COLO668 (cell line): ENCODE measurements around the gene SLC15A5.

Experiments
- DNase-seq: peaks from one replicate; lab custom pipeline; 2025; ENCODE audit not compliant: unreplicated experiment; lab: John Stamatoyannopoulos, UW

Gene SLC15A5

GRCh38 chr12:16277585-16277984 lies at the start of gene SLC15A5:
TSS of gene SLC15A5 (minus strand) at chr12:16277685. CDS start at chr12:16277685, 0 bp downstream.
- DNase-seq, result no peak

- DNase-seq, result peak; percentile 48
Observed at GRCh38 chr12:16325426-16325825, 47.9 kb upstream of the SLC15A5 start.

GRCh38 chr12:16324772-16325171 lies 47.3 kb upstream of the SLC15A5 start:
- no peak for DNase-seq

- no peak for DNase-seq
Observed at GRCh38 chr12:16324272-16324671, 46.8 kb upstream of the SLC15A5 start.

GRCh38 chr12:16323638-16324037 lies 46.2 kb upstream of the SLC15A5 start:
- DNase-seq, result no peak

GRCh38 chr12:16323010-16323409 lies 45.5 kb upstream of the SLC15A5 start:
- DNase-seq, result no peak

- no peak for DNase-seq
Observed at GRCh38 chr12:16310934-16311333, 33.4 kb upstream of the SLC15A5 start.

- DNase-seq, result no peak
Observed at GRCh38 chr12:16307856-16308475, 30.5 kb upstream of the SLC15A5 start.

GRCh38 chr12:16303939-16304338 lies 26.5 kb upstream of the SLC15A5 start:
- no peak for DNase-seq

- no peak for DNase-seq
Observed at GRCh38 chr12:16300736-16301135, 23.3 kb upstream of the SLC15A5 start.

- DNase-seq, result no peak
Observed at GRCh38 chr12:16300122-16300521, 22.6 kb upstream of the SLC15A5 start.

GRCh38 chr12:16299403-16299802 lies 21.9 kb upstream of the SLC15A5 start:
- no peak for DNase-seq

GRCh38 chr12:16297521-16297920 lies 20.0 kb upstream of the SLC15A5 start:
- DNase-seq, result no peak

GRCh38 chr12:16294376-16294956 lies 17.0 kb upstream of the SLC15A5 start:
- DNase-seq, result no peak

GRCh38 chr12:16291032-16291431 lies 13.5 kb upstream of the SLC15A5 start:
- DNase-seq, result no peak

GRCh38 chr12:16285586-16285985 lies 8.1 kb upstream of the SLC15A5 start:
- DNase-seq, result no peak

- no peak for DNase-seq
Observed at GRCh38 chr12:16282978-16283377, 5.5 kb upstream of the SLC15A5 start.

GRCh38 chr12:16282081-16282480 lies 4.6 kb upstream of the SLC15A5 start:
- no peak for DNase-seq

GRCh38 chr12:16281157-16281556 lies 3.7 kb upstream of the SLC15A5 start:
- no peak for DNase-seq

- no peak for DNase-seq
Observed at GRCh38 chr12:16272222-16272621, 5.3 kb downstream of the SLC15A5 start.

GRCh38 chr12:16271062-16271461 lies 6.4 kb downstream of the SLC15A5 start:
- DNase-seq, result no peak

- DNase-seq, result no peak
Observed at GRCh38 chr12:16269946-16270345, 7.5 kb downstream of the SLC15A5 start.

- no peak for DNase-seq
Observed at GRCh38 chr12:16266085-16266484, 11.4 kb downstream of the SLC15A5 start.
